IPS DF 4.7 (cell line): ENCODE data around the gene NSMF.
"Not testable (repeated sequence)": the region's sequence is repeated elsewhere in the genome, so short reads cannot be mapped to it uniquely, and the experiment has no call there.

Experiments
- DNase-seq: peaks from one replicate; pipeline ENCODE4 v3.0.0-alpha.2; 2013; ENCODE audit warnings: low spot score; ENCODE audit errors: extremely low read depth

NSMF gene

DNA sequence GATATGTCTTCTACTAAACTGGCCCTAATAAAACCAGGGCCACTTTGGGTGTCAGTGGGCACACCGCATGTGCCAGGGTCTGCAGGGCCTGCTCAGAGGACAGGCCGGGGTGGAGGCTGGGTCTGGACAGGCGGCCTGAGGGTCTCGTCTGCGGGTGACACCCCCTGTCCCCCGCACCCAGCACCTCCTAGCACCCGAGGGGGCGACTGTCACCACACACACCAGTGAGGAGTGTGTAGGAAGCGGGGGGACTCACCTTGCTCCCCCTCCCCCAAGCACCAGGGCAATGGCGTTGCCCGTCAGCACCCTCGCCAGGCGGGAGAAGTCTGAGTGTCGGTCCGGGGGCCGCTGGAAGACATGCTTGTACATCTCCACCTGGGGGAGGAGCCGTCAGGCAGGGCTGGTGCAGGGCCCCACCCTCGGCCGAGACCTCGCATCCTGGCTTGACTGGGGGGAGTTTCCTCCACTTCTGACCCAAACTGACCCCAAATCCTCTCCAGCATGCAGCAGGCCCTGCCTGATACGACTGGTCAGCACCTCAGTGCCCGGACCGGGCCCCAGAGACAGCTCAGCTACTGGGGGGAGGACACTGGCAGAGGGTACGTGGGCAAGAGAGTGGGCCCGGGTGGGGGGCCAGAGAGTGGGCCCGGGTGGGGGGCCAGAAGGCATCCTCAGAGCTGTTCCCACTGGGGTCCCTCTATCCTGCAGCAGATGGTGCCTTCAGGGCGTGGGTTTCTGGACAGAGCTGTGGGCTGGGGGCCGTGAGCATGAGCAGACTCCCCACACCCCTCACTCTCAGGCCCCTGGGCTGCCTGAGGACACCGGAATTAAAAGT lies 18.9 kb upstream of the NSMF start:
- DNase-seq, result no peak

- no peak for DNase-seq
These were observed 17.7 kb upstream of the NSMF start for GRCh38 chr9:137476856-137477255.

DNA sequence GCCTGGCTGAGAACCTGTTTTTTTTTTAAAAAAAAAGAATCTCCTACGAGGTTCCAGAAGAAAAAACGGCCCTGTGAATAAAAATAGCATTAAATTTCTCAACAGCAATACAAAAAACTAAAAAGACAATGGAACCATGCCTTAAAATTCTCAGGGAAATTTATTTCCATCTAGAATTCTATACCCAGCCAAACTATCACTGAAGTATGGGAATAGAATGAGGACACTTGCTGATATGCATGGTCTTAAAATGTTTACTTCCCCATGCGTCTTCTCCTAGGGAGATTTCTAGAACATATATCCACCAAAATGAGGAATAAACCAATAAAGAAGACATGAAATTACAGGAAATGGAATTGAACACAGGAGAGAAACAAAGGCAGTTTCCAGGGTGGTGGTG lies 16.5 kb upstream of the NSMF start:
- DNase-seq, result no peak

DNA sequence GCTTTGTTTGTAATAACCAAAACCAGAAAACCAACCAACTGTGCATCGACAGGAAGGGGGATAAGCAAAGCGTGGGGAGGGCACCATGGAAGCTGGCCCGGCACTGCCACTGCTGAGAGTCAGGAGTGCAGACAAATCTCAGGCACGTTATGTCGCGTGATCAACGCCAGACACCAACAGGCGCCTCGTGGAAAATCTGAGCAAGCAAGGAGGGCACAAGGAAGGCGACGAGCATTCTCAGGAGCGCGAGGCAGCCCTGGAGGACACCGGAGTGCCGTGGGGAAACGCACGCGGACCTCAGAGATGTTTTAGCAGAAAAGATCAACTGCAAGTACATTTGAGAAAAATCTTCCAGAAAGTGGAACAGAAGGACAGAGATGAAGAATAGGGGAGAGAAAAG lies 15.1 kb upstream of the NSMF start:
- DNase-seq, result no peak

DNA sequence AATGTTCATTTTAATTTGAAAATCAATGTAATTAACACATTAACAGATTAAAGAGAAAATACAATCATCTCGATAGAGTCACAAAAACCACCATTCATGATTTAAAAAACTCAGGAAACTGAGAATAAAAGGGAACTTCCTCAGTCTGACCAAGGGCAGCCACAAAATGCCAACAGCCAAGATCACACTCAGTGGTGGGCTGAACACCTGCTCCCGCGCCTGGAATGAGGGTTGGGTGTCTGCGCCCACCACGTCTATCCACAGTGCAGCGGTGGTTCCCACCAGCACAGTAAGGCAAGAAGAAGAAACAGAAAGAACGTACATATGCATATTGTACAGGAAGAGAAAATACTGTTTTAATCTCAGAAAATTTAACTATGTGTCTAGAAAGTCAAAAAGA lies 11.7 kb upstream of the NSMF start:
- no peak for DNase-seq

GRCh38 chr9:137467896-137468295 lies 8.8 kb upstream of the NSMF start:
- no peak for DNase-seq

- DNase-seq, result no peak
These were observed 8.0 kb upstream of the NSMF start for GRCh38 chr9:137467161-137467581.

DNA sequence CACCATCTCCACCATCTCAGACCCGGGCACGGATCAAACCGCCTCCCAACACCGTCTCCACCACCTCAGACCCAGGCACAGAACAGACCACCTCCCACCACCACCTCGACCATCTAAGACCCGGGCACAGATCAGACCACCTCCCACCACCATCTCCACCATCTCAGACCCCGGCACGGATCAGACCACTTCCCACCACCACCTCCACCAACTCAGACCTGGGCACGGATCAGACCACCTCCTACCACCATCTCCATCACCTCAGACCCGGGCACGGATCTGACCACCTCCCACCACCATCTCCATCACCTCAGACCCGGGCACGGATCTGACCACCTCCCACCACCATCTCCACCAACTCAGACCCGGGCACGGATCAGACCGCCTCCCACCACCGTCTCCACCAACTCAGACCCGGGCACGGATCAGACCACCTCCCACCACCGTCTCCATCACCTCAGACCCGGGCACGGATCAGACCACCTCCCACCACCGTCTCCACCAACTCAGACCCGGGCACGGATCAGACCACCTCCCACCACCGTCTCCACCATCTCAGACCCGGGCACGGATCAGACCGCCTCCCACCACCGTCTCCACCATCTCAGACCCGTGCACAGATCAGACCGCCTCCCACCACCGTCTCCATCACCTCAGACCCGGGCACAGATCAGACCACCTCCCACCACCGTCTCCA lies 7.4 kb upstream of the NSMF start:
- not testable (repeated sequence) for DNase-seq

DNA sequence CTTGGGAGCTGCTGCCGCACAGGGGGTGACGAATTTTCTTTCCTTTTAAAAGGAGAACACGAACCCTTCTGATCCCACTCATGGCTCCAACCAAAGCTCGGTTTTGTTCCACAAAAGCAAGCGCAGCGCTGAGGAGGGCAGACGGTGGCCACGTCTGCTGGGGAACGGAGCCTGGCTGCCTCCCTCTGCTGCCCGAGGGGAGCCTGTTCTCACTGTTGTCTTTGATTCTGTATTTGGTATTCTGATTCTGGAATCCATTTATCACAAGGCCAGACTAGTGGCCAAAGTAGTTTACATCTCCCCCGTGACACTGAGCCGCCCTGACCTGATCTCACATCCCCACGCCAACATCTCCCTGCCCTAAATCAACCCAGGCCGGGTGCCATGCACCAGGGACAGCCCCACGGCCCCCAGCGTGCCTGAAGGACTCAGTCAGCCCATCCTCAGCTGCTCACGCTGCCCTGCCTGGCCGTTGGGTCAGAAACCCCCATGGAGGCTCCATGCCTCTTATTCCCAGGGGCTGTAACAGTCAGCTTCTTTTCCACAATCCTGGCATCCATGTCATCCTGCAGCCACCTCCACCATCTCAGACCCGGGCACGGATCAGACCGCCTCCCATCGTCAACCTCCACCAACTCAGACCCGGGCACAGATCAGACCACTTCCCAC lies 6.7 kb upstream of the NSMF start:
- no peak for DNase-seq

- no peak for DNase-seq
These were observed 6.0 kb upstream of the NSMF start for GRCh38 chr9:137465000-137465719.

DNA sequence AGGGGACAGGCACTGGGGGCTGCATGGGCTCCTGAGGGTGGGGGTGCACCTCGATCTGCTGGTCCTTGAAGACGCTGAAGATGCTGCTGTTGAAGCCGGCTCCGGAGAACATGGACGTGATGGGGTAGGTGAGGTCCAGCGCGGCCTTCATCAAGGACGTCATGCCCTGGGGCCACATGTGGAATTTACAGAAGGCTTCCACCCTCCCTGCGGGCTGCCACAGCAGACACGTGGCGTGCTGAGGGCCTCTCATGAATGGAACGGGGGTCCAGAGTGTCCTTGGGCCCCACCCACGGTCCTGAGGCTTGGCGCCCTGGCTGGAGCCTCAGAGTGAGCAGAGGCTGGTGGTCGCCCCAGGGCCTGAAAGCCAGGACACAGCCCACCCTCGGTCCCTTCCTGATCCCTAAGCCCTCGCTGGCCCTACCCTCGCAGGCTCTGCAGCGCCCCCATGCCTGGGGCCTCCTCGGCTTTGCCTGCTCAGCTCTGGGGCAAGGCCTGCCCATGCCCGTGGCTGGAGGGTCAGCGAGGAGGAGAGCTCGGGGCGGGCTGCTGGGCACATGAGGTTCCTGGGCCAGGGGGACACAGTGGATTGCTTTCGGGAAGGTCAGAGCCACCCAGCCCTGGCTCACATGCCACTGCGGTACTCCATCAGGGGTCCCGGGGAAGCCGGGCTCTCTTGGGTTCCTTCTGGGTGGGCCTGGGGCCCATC lies 5.3 kb upstream of the NSMF start:
- DNase-seq, result no peak

DNA sequence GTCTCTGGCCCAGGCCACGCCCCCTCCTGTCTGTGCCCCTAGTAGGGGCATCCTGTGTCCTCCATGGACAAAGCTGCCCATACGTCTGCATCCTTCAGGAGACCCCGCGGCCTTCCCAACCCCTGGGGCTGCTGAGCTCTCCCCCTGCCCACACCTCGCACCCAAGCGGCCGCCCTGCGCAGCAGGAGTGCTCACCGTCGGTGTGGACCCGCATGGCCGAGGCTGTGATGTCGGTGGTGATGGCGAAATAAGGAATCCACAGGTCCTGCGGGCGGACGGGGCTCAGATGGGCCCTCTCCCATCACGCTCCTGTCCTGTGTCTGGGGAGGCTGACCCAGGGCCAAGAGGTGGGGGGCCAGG lies 4.8 kb upstream of the NSMF start:
- no peak for DNase-seq

- DNase-seq, result no peak
These were observed 4.1 kb upstream of the NSMF start for GRCh38 chr9:137462986-137463930.

DNA sequence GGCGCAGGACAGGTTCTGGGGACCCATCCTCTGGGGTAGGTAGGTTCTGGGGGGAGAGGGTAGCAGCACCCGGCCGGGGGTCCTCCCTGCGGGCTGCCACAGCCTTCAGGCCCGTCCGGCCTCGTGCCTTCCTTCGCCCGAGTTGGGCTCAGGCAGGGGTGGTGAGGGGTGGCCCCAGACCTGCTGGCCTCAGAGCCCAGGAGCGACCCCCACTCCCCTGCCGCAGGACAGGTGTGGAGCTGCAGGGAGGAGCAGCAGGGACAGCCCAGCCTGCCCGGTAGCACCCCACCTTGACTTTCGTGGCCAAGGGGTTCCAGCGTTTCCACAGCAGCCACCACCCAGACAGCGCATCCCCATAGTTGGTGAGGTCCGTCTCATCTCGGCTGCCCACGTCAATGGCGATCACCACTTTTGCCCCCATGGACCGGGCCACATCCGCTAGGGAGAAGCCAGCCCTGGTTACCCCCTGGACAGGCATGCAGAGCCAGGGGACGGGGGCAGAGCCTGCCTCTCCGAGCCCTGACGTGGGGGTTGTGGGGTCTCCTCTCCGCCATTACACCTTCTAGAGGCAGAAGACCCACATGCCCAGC lies 3.4 kb upstream of the NSMF start:
- DNase-seq, result no peak

DNA sequence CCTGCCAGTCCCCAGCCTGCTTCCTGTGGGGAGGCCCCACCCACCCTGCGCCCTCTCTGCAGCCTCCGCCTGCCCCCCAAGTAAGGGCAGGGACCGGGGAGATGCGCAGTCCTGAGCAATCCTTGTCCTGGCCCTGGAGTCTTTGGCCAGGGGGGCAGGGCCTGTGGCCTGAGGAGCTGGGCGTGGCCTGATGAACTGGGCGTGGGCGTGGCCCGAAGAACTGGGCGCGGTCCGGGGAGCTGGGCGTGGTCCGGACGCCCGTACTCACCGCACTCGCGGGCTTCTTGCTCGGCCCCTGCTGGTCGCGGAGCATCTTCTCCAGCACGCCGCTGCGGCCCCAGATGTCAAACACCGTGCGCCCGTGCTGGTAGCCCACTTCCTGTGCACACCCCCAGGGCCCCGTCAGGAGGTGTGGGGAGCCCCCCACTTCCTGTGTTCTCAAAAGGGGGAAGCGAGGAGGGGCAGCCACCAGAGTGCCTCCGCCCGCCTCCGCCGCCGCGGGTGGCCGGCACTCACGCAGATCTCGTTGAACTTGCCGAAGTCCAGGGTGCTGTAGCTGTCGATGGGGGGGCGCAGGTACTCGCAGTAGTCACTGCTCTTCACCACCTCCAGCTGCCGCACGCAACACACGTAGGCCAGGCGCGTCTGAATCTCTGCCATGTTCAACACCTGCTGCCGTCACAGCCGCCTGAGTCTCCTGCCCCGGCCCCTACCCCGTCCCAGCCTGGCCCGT lies 2.7 kb upstream of the NSMF start:
- DNase-seq, result no peak

- DNase-seq, result no peak
These were observed 2.2 kb upstream of the NSMF start for GRCh38 chr9:137461316-137461662.

- no peak for DNase-seq
These were observed 1.5 kb upstream of the NSMF start for GRCh38 chr9:137460363-137461315.
